ENCODE data around the gene POLR2J.

GRCh38 chr7:102446387-102447156 is 32.1 kb downstream of the POLR2J start:
- TF ChIP-seq CTCF (optimal IDR thresholded peaks at IDR 0.05 in 1 of 3, IDR thresholded peaks at IDR 0.05 in 1 of 3, conservative IDR thresholded peaks at IDR 0.05 in 1 of 3; ENCODE audit: extremely low read depth in 1 of 3, insufficient read depth in 2 of 3, low read length in 3 of 3), result no peak
- TF ChIP-seq EZH2 (IDR thresholded peaks at IDR 0.05; ENCODE audit: low read length), result no peak
